HG03159 (cell line): ENCODE data around the gene FIGN.

ENCODE experiments used
- ATAC-seq: cut with Tn5 transposase; IDR thresholded peaks from one replicate; pipeline ENCODE4 v1.9.1; 2021; ENCODE audit warnings: mild to moderate bottlenecking, moderate library complexity; ENCODE audit not compliant: unreplicated experiment

The FIGN gene

DNA sequence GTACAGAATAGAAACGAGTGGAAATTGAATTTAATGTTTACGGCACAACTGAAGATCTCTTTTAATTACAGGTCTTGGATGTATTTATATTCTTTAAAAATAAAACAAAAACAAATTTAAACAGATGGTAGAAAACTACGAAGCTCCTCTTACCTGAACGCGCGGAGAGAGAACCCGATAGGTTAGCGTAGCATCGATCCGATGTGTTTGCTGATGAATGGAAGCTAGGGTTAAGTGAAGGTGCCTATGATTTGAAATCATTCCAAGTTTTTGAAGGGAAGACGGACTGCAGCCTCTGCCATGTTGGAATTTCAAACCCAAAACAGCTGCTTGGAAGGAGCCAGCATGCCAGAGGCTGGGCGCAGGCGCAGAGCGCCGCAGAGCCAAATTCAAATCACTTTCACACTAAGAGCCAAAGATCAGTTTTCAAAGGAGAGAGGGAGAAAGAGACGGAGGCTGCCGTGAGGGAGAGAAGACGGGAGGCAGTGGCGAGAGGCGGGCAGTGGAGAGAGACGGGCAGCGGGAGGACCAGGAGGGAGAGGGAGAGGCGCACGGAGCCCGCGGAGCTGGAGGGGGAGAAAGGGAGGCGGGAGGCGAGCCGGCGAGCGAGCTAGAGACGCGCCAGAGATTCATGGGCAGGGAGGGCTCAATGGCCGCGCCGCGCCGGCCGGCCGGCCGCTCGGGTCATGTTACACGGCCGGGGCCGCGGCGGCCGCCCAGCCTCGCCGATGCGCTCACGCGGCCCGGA, at the start of gene FIGN:
Gene FIGN (minus strand): TSS at position 324 of the 748 bp plus-strand sequence. CDS start 1,081 bp downstream, outside the sequence.
- no peak for ATAC-seq

GRCh38 chr2:163785162-163785561, 49.4 kb upstream of the FIGN start:
- no peak for ATAC-seq

DNA sequence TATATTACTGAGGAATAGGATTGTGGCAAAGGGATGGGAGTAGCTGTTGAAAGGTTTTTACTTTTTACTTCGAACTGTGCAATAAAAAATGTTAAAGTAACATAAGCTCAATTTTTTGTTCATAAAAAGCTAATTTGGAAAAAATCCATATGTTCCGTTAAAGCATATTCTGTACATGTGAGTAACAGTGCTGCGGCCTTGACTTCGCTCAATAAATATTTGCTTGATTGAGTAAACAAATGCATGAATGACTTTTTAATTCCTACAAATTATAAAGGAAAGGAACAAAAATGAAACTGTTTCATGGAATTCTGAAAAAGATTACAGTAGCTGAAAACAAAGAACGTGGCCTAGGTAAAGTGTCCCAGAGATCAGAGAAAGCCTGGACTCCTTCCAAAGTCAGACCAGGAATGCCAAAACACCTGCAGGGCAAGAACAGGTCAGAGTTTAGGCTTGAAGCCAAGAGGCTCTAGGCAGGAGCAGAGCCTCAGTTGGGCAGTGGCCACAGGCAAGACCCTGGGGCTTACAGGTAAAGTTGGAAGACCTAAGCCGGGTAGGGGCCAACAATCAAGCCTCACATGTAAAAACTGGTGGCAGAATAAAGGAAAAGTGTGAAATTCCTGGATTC, 44.3 kb upstream of the FIGN start:
- ATAC-seq: no peak

DNA sequence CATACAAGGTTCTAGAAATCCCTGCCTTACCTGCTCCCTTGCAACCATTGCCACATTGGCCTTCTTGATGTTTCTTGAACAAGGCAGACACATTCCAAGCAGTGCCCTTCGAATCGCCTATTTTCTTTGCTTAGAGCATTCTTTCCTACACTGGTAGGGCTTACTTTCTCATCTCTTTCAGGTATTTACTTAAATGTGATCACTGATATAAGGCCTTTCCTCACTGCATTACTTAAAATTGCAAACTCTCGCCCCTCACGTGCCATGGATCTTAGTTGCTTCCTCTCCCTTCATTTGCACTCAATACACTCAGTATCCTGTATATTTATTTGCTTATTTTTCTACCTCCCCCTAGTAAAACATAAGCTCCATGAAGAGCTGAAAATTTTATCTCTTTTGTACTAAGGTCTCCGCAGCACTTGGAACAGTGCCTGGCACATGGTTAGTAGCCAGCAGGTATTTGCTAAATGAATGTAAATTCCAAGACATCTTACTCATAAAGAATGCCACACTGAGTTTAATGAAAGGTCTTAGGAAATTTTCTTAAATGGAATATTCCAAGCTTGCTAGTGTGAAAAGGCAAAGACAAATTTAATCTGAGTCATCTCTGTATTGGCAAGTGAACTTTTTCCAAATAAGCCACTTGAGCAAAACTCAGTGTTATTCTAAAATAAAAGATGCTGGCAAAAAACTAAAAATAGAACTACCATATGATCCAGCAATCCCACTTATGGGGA, 42.4 kb upstream of the FIGN start:
- ATAC-seq: no peak

- ATAC-seq: no peak
These were observed 39.5 kb upstream of the FIGN start for GRCh38 chr2:163775304-163775703.

DNA sequence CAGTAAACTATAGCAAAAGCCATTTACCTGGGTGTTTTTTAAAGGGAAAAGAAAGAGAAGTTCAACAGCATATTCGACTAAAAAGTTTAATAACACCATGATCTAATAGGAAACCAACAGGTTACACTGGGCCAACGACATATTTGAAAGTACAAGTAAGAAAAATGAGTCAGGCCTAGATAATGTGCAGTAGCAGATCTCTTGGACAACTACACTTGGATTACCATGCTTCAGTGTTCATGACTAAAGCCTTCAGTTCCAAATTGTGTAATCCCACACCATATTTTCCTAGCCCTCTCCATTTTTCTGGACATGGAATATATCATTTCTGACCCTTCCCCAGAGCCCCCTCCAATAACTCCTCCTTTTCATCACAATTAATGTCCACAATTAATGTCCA, 39.1 kb upstream of the FIGN start:
- ATAC-seq: no peak

DNA sequence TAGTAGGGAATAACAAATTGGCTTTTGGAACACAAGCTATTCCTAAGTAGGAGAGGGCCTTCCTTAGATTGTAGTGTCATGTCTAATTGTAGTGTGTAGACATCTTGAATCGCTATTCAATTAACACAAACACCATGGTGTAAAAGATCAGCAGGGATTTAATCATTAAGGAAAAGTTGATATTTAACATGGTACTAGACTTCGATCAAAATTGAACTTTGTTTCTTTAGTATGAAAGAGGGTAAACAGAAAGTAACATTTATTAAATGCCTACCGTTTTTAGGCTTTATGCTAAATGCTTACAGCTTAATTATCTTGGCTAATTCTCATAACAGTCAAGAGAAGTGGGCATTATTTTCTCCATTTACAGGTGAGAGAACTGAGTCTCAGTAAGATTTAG, 37.5 kb upstream of the FIGN start:
- no peak for ATAC-seq

DNA sequence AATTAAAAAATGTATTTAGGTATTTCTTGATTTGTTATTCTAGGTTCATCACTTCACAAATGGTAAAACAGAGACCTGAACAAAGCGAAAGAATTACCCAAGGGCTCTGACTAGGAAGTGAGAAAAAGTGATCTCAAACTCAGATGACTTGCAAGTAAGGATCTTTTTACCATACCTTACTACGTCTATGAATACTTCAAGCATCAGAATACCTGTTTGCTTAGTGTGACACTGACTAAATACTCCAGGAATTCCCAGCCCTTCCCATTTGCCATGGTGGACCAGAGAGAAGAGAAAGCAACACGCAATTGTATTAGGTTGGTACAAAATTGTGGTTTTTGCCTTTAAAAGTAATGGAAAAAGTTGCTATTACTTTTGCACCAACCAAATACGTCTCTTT, 35.8 kb upstream of the FIGN start:
- no peak for ATAC-seq

DNA sequence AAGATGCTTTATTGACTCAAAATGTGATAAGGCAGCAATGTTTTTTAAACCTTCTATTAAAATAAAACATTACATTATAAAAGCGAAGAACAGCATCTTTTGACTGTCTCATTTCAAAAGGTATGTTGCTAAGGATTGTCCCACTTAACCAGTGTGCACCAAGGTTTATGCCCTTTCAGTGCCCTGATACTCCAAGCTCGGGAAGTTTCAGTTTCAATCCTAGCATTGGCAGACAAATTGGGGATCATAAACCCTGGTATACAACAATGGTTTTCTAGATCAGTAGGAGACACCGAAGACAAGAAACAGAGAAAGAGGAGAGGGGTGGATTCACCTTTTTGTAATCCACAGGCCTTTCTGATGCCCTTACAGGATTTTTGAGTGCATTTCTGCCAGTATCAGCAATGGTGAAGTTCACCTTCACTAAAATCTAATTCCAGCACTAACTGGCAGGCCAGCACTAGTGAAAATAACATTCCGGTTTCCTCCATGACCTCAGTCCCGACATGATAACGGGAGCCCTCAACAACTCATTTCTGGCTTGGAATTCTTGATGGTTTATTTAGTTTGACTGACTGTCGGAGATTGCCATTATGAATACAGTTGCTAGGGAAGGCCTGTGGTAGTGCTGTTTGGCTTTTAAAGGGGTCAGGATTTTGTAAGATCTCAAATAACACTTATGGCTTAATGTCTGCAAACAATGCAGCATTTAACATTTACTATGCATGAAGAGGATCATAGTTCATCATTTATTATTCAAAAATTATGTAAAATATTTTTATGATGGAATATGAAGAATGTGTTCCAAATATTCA, 33.3 kb upstream of the FIGN start:
- ATAC-seq: no peak

GRCh38 chr2:163767097-163767496, 31.3 kb upstream of the FIGN start:
- ATAC-seq: no peak

GRCh38 chr2:163764566-163764965, 28.8 kb upstream of the FIGN start:
- no peak for ATAC-seq

DNA sequence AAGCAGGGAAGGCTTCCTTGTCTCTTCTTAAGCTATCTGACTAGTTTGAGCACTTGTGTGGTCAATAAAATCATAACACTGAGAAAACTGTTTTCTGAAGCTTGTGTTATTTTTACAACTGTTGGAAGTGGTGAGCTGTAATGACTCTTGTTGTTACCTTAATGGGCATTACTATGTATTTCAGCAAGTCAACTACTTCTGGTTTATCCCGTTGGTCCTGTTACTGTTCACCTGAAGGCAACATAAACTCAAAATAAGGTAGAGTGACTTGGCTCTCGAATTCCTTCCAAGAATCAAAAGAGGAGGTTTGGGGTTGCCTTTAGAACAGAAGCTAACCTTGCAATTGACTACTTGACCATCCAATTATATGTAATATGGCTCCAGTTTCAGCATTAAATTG, 23.2 kb upstream of the FIGN start:
- ATAC-seq: no peak

DNA sequence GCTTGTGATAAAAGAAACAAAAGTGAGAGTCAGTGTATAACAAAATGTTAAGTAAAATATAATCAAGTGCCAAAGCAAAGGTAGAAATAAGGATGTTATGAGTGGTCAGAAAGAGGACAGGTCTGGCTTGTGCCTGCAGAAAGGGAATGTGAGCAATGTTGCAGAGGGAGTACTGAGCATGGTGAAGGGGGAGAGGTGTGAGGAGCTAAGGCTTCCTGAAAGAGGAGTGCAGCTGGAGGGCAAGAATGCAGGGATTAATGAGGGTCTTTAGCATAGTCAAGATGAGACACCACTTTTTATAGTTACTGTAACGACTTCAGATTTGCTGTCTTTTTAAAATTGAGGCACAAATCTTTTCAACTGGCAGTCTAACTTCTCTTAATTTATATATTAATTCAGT, 22.0 kb upstream of the FIGN start:
- no peak for ATAC-seq

- no peak for ATAC-seq
These were observed 20.8 kb upstream of the FIGN start for GRCh38 chr2:163756588-163756987.

- no peak for ATAC-seq
These were observed 19.6 kb upstream of the FIGN start for GRCh38 chr2:163755366-163755765.

DNA sequence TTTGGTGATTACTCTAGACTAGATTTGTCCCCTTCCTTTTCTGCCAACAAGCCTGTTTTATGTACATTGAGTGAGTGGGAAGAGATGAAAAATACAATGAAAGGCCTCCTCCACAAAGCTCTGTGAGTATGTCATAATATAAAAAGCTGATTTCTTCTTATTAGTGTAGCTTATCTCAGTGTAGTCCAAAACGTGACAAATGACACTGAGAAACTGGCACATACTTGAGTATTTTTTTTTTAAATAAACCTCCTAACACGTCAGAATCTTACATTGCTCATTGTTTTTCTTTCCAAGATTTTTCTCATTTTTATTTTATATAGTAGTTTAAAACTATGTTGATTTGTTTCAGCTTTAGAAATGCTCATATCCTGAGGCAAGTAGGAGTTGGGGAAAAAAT, 17.9 kb upstream of the FIGN start:
- no peak for ATAC-seq

GRCh38 chr2:163752267-163752666, 16.5 kb upstream of the FIGN start:
- ATAC-seq: no peak

DNA sequence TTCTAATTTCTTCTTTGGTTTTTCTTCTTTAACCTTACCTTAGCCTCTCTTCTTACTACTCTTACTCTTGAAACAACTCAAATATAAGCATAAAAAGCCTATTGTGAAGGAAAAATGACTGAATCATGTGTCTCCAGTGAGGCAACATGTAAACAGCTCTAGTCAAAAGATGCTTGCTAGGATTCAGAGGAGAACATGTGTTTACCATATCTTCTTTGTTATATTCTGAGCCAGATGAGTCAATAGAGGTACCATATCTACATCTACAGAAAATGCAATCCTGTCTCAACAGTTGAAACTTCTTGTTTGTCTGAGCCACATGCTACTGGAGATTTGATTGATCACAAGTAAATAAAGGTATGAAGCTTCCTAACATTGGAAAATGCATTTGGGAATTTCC, 15.9 kb upstream of the FIGN start:
- ATAC-seq: no peak

GRCh38 chr2:163748420-163748819, 12.6 kb upstream of the FIGN start:
- no peak for ATAC-seq

DNA sequence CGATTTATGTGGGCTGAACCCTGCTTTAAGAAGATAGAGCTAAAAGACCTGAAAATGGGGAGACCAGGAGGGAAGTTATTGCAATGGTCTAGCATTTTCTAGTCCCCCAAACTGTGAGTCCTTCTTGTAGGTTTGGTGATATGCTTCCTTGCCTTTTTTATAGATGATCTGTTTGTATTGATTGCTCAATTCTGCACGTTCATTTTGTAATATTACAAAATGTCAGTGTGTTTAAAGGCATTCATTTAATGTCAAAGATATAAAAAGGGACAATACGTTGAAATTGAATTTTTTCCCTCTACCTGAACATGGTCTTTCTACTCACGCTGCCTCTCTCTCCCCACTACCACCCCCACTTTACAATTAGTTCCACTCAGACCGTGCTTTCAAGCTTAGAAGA, 5.6 kb upstream of the FIGN start:
- ATAC-seq: no peak

- no peak for ATAC-seq
These were observed 1.8 kb upstream of the FIGN start for GRCh38 chr2:163737563-163737962.

- ATAC-seq: no peak
These were observed 1.3 kb upstream of the FIGN start for GRCh38 chr2:163737190-163737439.
